HG03521 (cell line): ENCODE results near the gene ATP13A2.

ENCODE experiments used
- ATAC-seq: cut with Tn5 transposase; IDR thresholded peaks from one replicate; pipeline ENCODE4 v1.9.1; 2021; ENCODE audit warnings: mild to moderate bottlenecking, moderate library complexity; ENCODE audit not compliant: unreplicated experiment

The ATP13A2 gene

GRCh38 chr1:16980473-16981268 lies 31.1 kb downstream of the ATP13A2 start, which contains the start of gene MFAP2:
TSS of gene MFAP2 (minus strand) at chr1:16980620. CDS start at chr1:16978273, 2,347 bp downstream.
- ATAC-seq, result no peak

DNA sequence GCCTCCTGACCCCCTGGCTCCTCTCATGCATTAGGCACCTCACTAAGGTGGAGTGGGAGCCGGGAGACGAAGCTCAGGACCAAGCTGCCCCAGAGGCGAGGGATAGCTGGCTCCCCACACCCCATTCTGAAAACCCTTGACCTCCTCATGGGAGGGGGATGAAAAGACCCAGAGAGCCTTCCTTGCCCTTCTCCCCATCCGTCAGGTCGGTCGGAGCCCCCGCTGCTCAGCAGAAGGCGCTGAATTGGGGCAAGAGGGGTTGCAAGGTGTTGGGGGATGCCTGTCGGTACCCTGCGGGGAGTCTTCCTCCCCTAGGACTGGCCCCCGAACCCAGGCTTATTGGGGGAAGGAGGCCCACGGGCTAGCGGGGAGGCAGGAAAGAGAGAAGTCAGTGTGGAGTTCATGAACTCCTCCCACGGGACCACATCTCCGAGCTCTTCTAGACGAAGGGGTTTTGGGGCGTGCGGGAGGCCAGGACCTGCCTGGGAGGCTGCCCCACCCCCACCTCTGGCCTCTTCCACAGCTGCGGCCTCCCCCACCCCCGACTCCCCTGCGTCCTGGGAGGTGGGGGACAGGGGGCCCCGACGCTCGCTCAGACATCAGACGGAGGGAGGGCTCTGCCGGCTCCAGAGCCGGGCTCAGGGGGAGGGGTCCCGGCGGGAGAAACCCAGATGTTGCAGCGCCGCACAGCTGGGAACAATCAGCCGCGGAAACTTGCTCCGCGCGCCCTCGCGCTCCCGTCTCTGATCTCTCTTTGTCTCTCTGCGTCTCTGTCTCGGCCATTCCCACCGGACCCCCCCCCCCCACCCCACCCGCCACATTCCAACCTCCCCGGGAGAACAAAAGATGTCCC lies 32.0 kb downstream of the ATP13A2 start:
- no peak for ATAC-seq

DNA sequence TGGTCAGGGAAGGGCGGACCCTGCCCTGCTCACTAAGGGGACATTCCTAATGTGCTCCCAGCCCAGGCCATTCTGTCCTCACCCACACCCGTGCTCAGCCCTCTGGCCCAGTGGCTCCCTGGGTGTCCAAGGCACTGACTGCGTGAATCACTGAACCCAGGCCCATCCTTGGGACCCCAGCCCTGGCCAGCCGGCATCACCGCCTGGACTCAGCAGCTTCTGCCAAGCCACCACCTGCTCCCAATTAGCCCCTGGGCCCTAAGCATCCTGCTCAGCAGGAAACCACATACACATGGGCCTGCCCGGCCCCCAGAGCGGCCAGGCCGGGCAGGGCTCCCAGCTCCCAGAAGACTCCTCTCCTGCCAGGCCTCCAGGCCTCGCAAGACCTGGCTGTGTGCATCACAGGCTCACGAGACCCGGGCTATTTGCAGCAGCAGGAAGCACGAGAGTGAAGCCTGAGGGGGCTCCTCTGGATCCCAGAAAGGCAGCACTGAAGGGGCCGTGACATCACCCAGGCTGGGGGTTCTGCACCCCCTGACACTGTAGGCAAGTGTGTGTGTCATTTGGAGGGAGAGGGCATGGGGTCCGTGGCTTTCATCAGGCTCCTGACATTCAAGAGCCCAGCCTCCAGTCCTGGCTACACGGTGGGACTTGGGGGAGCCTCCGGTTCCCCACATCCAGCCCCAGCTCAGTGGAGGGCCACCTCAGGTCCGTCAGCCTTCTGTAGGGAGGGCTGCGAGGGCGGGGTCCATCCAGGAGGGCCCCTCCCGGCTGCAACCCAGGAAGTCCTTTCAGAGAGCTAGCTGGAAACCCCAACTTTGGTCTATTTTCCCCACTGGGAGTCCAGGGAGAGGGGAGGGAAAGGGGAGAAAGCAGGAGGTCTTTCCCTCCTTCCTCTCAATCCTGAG lies 32.9 kb downstream of the ATP13A2 start:
- no peak for ATAC-seq

DNA sequence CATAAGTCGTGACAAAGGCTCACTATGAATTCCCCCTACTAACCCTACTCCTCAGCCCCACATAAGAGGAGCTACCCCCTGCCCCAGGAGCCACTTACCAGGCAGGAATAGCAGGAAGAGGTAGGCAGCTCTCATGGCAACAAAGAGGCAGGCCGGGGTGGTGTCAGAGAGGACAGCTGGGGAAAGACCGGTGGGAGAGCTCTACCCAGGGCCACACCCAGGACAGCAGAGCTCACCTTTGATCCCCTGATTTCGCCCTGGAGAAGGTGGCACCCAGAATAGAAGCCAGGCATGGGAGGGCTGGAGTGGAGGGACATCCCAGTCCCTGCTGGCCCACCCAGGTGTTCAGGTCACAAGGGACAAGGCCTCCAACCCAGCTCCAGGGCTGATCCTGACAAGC lies 33.6 kb downstream of the ATP13A2 start:
- ATAC-seq, result no peak

DNA sequence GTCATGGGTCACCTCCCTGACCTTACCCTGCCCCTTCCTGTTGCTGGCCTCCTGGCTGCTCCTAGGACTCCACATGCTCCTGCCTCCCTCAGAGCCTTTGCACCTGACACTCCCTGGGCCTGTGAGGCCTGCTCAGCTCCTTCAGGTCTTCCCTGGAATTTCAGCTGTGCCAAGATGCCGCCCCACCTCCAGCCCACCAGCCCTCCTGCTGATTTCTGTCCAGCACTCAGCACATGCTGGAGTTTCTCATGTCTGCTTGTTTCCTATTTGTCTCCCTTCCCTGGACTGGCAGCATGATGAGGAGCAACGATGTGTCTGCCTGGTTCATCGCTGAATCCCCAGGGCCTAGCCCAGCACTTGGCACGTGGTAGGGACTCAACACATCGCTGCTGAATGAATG lies 34.4 kb downstream of the ATP13A2 start:
- ATAC-seq, result no peak

DNA sequence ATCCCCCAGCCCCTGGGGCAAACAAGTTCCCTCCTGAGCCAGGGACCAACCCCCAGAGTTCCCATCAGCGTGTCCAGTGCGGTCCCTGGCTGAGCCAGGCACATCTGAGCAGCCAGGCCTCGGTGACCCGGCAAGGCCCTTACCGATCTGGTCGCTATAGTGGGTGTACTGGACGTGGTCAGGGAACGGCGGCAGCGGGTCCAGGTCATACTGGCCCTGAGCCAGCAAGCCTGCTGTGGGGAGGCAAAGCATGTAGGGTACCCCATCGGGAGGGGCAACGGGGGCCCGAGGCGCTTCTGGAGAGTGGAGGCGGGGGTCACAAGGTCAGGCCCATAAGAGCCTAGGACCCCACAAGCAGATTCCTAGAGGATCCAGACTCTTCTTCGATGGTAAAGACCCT lies 34.8 kb downstream of the ATP13A2 start:
- ATAC-seq, result no peak

GRCh38 chr1:16975838-16976237 lies 35.9 kb downstream of the ATP13A2 start:
- ATAC-seq, result no peak

DNA sequence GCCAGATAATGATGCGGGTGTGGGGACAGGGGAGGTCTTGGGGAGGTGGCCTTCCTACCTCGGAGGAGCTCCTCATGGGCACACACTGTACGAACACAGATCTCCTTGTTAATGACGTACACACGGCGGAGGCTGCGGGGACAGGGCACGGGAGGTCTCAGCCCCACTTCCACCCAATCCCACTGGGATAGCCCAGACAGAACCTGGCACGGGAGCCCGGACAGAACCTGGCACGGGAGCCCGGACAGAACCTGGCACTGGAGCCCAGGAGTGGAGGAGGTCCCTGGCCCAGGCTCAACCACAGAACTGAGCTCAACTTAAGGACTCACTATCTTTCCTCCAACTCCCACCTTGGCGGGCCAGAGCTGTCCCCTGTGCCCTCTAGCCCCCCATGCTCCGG lies 36.5 kb downstream of the ATP13A2 start:
- no peak for ATAC-seq

- no peak for ATAC-seq
Observed at GRCh38 chr1:16973215-16973614, 38.5 kb downstream of the ATP13A2 start.

DNA sequence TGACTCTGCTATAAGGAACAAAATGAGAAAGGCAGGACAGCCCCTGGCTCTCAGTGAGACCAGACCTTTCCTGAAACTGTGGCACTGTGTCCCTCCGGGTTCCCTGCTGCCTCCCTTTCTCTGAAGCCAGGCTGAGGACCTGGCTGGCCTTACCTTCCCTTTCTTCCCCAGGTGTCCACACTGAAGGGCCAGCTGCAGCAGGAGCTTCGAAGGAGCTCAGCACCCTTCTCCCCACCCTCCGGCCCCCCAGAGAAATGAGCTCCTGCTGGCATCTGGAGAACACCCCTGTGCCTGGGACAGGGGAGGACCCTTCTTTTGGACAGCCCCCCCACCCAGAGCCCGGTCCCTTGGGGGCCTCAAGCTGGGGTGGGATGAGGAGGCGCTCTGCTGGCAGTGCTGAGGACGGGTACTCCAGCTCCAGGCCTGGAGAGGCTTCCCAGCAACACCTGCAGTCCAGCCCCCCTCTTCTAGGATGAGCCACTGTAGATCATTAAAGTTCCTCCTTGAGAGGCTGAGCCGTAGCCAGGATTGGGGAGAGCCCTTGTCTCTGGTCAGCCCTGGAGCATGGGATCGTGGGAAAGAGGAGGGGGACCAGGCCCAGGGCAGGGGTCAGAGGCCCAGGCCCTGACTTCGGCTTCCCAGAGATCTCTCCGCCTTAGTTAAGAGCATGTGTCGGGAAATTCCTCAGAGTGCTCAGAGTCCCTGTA lies 39.4 kb downstream of the ATP13A2 start:
- no peak for ATAC-seq

GRCh38 chr1:16971341-16972188 lies 40.2 kb downstream of the ATP13A2 start:
- ATAC-seq, result no peak

GRCh38 chr1:16970132-16970910 lies 41.4 kb downstream of the ATP13A2 start:
- ATAC-seq, result no peak

- no peak for ATAC-seq
Observed at GRCh38 chr1:16969651-16970050, 42.1 kb downstream of the ATP13A2 start.

- no peak for ATAC-seq
Observed at GRCh38 chr1:16969057-16969611, 42.6 kb downstream of the ATP13A2 start.

- no peak for ATAC-seq
Observed at GRCh38 chr1:16968372-16968771, 43.4 kb downstream of the ATP13A2 start.

GRCh38 chr1:16967962-16968361 lies 43.8 kb downstream of the ATP13A2 start:
- ATAC-seq, result no peak

- no peak for ATAC-seq
Observed at GRCh38 chr1:16967095-16967575, 44.6 kb downstream of the ATP13A2 start.

DNA sequence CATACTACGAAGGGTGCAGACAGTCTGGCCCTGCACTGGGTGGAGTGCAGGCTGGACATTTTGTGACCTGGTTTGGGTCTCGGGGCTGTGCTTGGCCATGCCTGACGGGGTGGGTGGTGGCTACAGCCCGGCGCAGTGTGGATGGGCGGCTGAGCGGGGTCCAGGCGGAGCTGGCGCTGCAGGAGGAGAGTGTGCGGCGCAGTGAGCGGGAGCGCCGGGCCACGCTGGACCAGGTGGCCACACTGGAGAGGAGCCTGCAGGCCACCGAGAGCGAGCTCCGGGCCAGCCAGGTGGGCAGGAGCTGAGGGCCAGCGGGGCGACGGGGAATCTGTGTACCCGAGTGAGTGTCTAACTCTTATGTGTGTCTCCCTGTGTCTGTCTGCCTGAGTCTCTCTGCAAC lies 45.4 kb downstream of the ATP13A2 start:
- ATAC-seq, result no peak
